ENCODE results near the gene PFKFB3.
A peak's percentile ranks its signal among the peaks of the same experiment; 100 is the strongest.
"Not testable (repeated sequence)": the region's sequence is repeated elsewhere in the genome, so short reads cannot be mapped to it uniquely, and the experiment has no call there.

The PFKFB3 gene

GRCh38 chr10:6179078-6179477, 23.7 kb upstream of the PFKFB3 start:
- no peak for DNase-seq

DNA sequence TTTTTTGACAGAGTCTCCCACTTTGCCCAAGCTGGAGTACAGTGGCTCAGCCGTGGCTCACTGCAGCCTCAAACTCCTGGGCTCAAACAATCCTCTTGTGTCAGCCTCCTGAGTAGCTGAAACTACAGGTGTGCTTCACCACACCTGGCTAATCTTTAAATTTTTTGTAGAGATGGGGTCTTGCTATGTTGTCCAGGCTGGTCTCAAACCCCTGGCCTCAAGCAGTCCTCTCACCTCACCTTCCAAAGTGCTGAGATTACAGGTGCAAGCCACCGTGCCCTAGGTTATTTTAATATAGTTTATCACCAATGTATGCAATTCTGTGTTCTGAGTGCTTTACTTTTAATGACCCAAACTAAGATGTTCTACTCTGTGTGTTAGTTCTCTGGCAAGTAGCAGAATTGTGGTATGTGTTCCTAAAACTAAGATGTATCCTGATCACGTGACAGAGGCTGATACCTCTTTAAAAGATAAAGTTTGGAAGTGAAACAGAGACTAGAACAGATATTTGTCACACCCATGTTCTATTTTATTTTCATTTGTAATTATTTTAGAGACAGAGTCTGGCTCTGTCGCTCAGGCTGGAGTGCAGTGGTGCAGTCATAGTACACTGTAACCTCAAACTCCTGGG, 22.1 kb upstream of the PFKFB3 start:
- DNase-seq: no peak

DNA sequence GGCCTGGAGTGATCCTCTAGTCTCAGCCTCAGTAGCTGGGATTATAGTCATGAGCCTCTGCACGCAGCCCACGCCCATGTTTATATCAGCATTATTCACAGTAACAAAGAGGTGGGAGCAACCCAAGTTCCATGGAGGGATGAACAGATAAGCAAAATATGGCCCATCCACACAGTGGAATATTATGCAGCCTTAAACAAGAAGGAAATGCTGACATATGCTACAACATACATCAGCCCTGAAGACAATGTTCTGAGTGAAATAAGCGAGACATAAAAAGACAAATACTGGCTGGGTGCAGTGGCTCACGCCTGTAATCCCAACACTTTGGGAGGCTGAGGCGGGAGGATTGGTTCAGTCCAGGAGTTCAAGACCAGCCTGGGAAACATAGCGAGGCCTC, 21.5 kb upstream of the PFKFB3 start:
- DNase-seq: no peak

GRCh38 chr10:6182454-6183098, 20.2 kb upstream of the PFKFB3 start:
- DNase-seq: no peak

DNA sequence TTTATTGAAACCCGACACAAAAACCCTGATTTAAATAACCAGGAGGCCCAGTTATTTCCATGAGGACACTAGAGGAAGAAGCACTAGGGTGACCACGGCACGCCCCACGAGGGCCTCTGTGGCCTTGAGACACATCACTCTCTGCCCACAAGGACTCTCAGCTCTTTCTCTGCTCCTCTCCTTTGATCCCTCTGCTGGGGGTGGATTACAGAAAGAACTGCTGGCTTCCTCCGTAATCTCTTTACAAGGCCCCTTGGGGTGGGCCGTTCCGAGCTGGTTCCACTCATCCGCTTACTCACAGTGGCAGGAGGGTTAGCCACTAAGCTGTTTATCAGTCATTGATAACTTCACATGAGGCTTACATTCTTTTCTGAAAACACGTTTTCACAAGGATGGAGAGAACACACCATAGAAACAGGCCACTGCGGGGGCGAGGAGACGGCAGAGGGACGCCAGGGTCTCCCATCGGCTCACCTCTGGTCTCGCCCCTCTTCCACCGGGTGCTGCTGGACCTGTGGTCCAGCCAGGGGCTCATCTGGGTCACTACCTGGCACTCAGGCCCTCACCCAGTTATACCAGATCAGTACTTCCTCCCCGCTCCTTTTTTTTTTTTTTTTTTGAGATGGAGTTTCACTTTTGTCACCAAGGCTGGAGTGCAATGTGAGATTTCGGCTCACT, 17.6 kb upstream of the PFKFB3 start:
- DNase-seq: no peak

- no peak for DNase-seq
These were observed 15.9 kb upstream of the PFKFB3 start for GRCh38 chr10:6186894-6187256.

DNA sequence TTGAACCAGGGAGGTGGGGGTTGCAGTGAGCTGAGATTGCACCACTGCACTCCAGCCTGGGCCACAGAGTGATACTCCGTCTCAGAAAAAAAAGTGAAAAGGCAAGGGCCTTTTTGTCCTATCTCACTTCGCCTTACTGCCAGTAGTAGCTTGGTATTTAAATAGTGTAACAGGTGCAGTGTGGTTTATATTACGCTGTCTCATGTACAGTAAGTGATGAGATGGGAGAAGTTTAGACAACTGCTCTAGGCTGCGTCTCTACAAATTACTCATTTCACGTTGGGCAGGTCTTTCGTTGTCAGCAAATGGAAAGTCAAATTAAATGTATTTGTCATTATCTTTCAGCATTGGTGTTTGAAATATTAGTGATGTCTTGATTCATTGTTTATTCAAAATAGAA, 15.5 kb upstream of the PFKFB3 start:
- no peak for DNase-seq

- not testable (repeated sequence) for DNase-seq
These were observed 12.7 kb upstream of the PFKFB3 start for GRCh38 chr10:6190033-6190432.

DNA sequence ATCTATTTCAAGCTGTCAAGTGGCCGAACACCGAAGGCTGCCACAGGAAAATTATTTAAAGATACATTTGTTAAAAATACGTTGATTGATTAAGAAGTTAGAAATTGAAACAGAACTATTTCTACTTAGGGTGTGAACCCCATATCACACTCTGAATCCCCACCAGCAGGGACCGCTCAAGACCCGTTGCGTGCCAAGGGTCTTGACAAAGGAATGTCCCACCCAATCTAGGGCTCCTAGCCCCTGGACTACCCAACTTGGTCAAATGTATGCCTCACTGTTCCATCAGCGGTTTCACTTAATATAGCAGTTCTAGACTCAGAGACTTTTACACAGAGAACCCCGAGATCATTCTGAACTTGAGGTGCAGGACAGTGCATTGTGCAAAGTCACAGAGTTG, 11.6 kb upstream of the PFKFB3 start:
- no peak for DNase-seq

- no peak for DNase-seq
These were observed 11.2 kb upstream of the PFKFB3 start for GRCh38 chr10:6191569-6191968.

DNA sequence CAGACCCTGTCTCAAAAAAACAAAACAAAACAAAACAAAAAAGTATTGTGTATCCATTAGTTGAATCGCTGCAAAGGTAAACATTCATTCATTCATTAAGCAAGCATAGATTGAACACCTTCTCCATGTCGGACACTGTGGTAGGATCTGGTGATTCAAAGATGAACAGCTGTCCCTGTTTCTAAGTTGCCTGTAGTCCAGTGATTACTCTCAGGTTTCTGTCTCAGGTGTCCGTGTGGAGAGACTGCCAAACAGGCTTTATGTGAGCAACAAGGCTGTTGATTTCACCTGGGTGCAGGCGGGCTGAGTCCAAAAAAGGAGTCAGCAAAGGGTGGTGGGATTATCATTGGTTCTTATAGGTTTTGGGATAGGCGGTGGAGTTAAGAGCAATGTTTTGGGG, 9.4 kb upstream of the PFKFB3 start:
- not testable (repeated sequence) for DNase-seq

GRCh38 chr10:6194311-6194710, 8.4 kb upstream of the PFKFB3 start:
- DNase-seq: no peak

DNA sequence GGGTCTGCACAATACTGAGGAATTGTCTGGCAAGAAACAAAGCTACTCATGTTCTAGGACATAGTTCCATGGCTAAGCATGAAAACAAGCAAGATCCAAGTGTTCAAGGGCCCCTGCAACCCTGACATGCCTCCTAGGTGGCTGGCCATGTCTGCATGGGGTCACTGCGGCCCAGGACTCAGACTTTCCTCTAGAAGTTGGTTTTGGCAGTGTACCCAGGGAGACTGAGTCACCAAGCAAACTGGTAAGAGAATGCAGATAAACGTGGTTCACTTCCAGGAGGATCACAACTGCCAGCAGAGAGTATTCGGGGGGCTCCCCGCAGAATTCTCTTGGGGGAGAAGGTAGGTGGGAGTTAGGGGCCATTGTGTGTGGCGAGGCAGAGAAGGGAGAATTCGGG, 7.4 kb upstream of the PFKFB3 start:
- DNase-seq: no peak

- no peak for DNase-seq
These were observed 6.9 kb upstream of the PFKFB3 start for GRCh38 chr10:6195846-6196245.

DNA sequence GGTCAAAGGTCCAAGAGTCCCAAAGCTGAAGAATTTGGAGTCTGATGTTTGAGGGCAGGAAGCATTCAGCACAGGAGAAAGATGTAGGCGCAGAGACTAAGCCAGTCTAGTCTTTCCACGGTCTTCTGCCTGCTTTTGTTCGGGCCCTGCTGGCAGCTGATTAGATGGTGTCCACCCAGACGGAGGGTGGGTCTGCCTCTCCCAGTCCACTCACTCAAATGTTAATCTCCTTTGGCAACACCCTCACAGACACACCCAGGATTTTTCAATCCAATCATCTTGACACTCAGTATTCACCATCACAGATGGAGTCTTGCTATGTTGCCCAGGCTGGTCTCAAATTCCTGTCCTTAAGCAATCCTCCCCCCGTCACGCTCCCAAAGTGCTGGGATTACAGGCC, 6.2 kb upstream of the PFKFB3 start:
- not testable (repeated sequence) for DNase-seq

GRCh38 chr10:6197321-6197720, 5.4 kb upstream of the PFKFB3 start:
- DNase-seq: no peak

DNA sequence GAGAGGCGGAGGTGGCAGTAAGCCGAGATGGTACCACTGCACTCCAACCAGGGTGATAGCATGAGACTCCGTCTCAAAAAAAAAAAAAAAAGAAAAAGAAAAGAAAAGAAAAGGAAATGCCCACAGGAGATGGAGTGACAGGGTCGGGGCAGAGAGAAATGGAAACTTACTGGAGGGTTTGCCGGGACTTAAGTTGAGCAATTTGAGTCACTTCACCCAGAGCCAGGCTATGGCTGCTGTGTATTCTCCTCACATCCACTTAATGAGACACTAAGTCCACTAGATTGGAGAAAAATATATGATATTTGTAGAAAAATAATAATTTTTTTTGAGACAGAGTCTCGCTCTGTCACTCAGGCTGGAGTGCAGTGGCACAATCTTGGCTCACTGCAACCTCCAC, 4.6 kb upstream of the PFKFB3 start:
- no peak for DNase-seq

DNA sequence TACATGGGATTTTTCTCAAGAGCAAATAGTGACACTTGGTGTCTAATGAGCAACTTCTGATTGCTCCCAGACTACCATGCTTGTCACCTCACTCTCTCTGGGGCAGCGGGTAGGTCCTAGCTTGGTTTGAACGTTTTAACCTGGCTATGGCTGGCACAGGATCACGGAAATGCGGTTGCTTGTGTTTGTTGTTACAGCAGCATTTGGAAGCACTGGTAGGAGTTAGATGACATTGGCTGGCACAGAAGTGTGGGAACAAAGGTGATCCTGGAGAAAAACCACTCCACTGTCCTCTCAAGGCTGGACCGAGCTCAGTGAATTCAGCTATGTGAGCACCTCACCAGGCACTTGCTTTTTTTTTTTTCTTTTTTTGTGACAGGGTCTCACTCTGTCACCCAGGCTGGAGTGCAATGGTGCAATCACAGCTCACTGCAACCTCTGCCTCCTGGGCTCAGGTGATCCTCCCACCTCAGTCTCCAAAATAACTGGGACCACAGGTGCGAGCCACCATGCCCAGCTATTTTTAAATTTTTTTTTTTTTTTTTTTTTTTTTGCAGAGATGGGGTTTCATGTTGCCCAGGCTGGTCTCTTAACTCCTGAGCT, 3.5 kb upstream of the PFKFB3 start:
- DNase-seq: no peak

- DNase-seq: no peak
These were observed 2.3 kb upstream of the PFKFB3 start for GRCh38 chr10:6200440-6200733.

DNA sequence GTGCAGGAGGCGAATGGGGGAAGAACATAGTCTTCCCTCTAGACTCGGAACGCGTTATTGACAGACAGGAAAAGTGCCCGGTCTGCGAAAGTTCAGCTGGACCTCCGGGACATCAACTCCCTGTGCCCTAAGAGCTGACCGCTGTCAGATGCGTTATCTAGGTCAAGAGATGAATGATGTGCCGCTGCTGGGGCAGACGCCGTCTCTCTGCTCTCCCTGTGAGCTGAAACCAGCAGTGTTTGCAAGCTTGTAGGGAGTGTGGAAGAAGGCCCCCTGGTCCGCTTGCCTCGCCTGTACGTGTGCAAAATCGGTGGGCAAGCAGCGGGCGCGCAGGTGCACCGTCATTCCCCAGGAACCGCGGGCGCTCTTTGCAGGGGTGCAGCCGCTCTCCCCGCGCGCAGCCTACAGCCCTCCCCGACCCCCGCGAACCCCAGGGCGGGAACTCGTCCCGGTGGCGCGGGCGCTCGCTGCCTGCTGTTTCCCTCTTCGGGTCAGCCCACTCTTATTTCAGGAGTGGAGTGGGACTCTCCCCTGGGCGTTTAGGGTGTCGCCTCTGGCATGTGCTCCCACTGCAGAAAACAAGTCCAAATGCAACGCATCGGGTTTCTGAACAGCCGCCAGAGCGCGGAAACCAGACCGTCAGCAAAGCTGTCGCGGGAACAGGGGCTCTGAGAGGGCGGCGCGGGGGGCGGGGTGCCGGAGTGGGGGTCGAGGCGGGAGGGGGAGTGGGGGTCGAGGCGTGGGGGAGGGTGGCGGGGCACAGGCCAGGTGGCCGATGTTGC, 1.8 kb upstream of the PFKFB3 start:
- DNase-seq: no peak

DNA sequence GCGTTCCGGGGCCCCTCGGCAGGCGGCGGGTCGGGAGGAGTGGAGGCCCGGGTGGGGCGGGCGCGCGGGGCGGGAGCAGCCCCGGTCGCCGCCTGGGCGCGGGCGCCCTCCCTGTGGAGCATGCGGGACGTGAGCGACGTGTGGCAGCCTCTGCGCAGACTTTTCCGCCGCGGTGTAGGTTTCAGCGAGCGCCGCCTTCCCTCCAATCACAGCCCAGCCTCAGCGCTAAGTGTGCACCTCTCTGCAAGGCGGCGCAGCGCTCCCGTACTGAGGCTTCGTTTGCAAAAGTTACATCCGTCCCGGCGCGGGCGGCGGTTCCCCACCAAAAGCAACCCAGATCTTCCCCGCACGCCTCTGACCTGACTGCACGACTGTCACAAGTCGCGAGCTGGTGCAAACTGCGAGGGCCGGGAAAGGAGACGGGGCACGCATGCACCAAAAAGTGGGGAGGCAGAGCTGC, 1.2 kb upstream of the PFKFB3 start:
- peak; percentile 31 for DNase-seq

- no peak for DNase-seq
These were observed 541 bp upstream of the PFKFB3 start for GRCh38 chr10:6202098-6202683.

All from NCI-H748 treated with DMSO at 0.1 percent for 48 hours (cell line).